Effector CD4-positive, alpha-beta T cell (primary cell): ENCODE data around the gene POLD1.

ENCODE experiments used
- DNase-seq: peaks from one replicate; pipeline ENCODE4 v3.0.0-alpha.2; 2020

POLD1 gene

GRCh38 chr19:50444059-50444458 lies 59.9 kb downstream of the POLD1 start:
- DNase-seq = no peak

- no peak for DNase-seq
Observed at GRCh38 chr19:50447053-50447452, 62.9 kb downstream of the POLD1 start.

GRCh38 chr19:50447750-50448149 lies 63.6 kb downstream of the POLD1 start:
- DNase-seq = no peak

- no peak for DNase-seq
Observed at GRCh38 chr19:50449236-50449899, 65.2 kb downstream of the POLD1 start.

- DNase-seq = no peak
Observed at GRCh38 chr19:50450369-50451222, 66.4 kb downstream of the POLD1 start.

GRCh38 chr19:50451223-50451534 lies 67.0 kb downstream of the POLD1 start:
- DNase-seq = no peak

- no peak for DNase-seq
Observed at GRCh38 chr19:50453243-50453642, 69.1 kb downstream of the POLD1 start.

- DNase-seq = no peak
Observed at GRCh38 chr19:50455992-50456391, 71.8 kb downstream of the POLD1 start.

- no peak for DNase-seq
Observed at GRCh38 chr19:50457300-50457699, 73.2 kb downstream of the POLD1 start.

- DNase-seq = no peak
Observed at GRCh38 chr19:50458396-50459066, 74.4 kb downstream of the POLD1 start.

GRCh38 chr19:50459067-50459456 lies 74.9 kb downstream of the POLD1 start:
- DNase-seq = no peak

GRCh38 chr19:50459638-50460037 lies 75.5 kb downstream of the POLD1 start:
- DNase-seq = no peak

- no peak for DNase-seq
Observed at GRCh38 chr19:50460161-50460765, 76.1 kb downstream of the POLD1 start.

- DNase-seq = peak; percentile 30
Observed at GRCh38 chr19:50461066-50461875, 77.1 kb downstream of the POLD1 start.

- DNase-seq = no peak
Observed at GRCh38 chr19:50462970-50463369, 78.8 kb downstream of the POLD1 start.

GRCh38 chr19:50464348-50464747 lies 80.2 kb downstream of the POLD1 start:
- no peak for DNase-seq

- no peak for DNase-seq
Observed at GRCh38 chr19:50465000-50465399, 80.9 kb downstream of the POLD1 start.

- no peak for DNase-seq
Observed at GRCh38 chr19:50465986-50466705, 82.0 kb downstream of the POLD1 start.

- no peak for DNase-seq
Observed at GRCh38 chr19:50466706-50467039, 82.5 kb downstream of the POLD1 start.

- no peak for DNase-seq
Observed at GRCh38 chr19:50467566-50467965, 83.4 kb downstream of the POLD1 start.
